Fibroblast of lung (primary cell): ENCODE data around the gene DMXL2. TPM values are rescaled to one million over a fixed set of nuclear protein-coding genes. Genes with fewer than 3 reads are reported as not detected.
"Not testable (repeated sequence)": the region's sequence is repeated elsewhere in the genome, so short reads cannot be mapped to it uniquely, and the experiment has no call there.

Experiments
- DNase-seq, 2 donors: peaks; one replicate each; pipeline versions ENCODE4 v3.0.0 to v3.0.0-alpha.2; 2010; ENCODE audit warnings: low read depth in 2 of 2
- H2AFZ ChIP-seq: 2 replicates; pipeline ENCODE4 v1.5.1; 2012; ENCODE audit warnings: low read length, control low read depth, inconsistent platforms
- H3K27ac ChIP-seq: 2 replicates; pipeline ENCODE4 v1.5.1; 2011; ENCODE audit warnings: low read length, control low read depth; ENCODE audit not compliant: insufficient read depth
- H3K27me3 ChIP-seq: 2 replicates; pipeline ENCODE4 v1.5.1; 2011; ENCODE audit warnings: mild to moderate bottlenecking, low read length; ENCODE audit not compliant: control insufficient read depth, insufficient read depth
- H3K36me3 ChIP-seq: 2 replicates; pipeline ENCODE4 v1.5.1; 2011; ENCODE audit warnings: low read length; ENCODE audit not compliant: control insufficient read depth, insufficient read depth
- H3K4me1 ChIP-seq: 2 replicates; pipeline ENCODE4 v1.5.1; 2011; ENCODE audit warnings: low read length; ENCODE audit not compliant: control insufficient read depth, insufficient read depth; ENCODE audit errors: extremely low read depth
- H3K4me2 ChIP-seq: 2 replicates; pipeline ENCODE4 v1.5.1; 2011; ENCODE audit warnings: low read length, control low read depth; ENCODE audit not compliant: insufficient read depth; ENCODE audit errors: extremely low read depth
- H3K4me3 ChIP-seq, 4 experiments: fragments of 200-600 bp in 1 of 4; sonication (generic) in 1 of 4; replicated peaks in 1 of 4; 2 replicates each; pipeline ENCODE4 v1.5.1; 2011 to 2016; ENCODE audit warnings: low read length in 4 of 4, low read depth in 3 of 4, mild to moderate bottlenecking in 3 of 4, control low read depth in 2 of 4, inconsistent platforms in 1 of 4, mixed read lengths in 1 of 4; ENCODE audit not compliant: insufficient read depth in 1 of 4; ENCODE audit errors: control extremely low read depth in 1 of 4
- H3K79me2 ChIP-seq: 2 replicates; pipeline ENCODE4 v1.5.1; 2012; ENCODE audit warnings: mild to moderate bottlenecking, low read length, inconsistent platforms; ENCODE audit not compliant: control insufficient read depth, insufficient read depth
- H3K9ac ChIP-seq: 2 replicates; pipeline ENCODE4 v1.5.1; 2011; ENCODE audit warnings: mild to moderate bottlenecking, low read length, control low read depth; ENCODE audit not compliant: insufficient read depth
- H3K9me3 ChIP-seq: 2 replicates; pipeline ENCODE4 v1.5.1; 2012; ENCODE audit warnings: low read depth, low read length; ENCODE audit not compliant: control insufficient read depth, insufficient read depth
- H4K20me1 ChIP-seq: 2 replicates; pipeline ENCODE4 v1.5.1; 2011; ENCODE audit warnings: low read length; ENCODE audit not compliant: control insufficient read depth, insufficient read depth; ENCODE audit errors: extremely low read depth
- EZH2 ChIP-seq: IDR thresholded peaks from 2 replicates; pipeline ENCODE4 v1.5.1; 2012; ENCODE audit warnings: low read length, control low read depth, mild to moderate bottlenecking; ENCODE audit errors: missing control alignments
- polyA plus RNA-seq, 2 donors: library from polyadenylated mRNA; depleted of rRNA in 1 of 2; stranded (reverse) in 1 of 2; unstranded in 1 of 2; fragments of >200 nt; gene quantifications; 2 replicates each; pipeline ENCODE4 v1.2.1, GENCODE V29; 2011 to 2012; ENCODE audit warnings: missing spikeins in 1 of 2
- total RNA-seq: library from RNA; depleted of rRNA; stranded (reverse); fragments of >200 nt; gene quantifications from 2 replicates; pipeline ENCODE4 v1.2.1, GENCODE V29; 2014
- TF ChIP-seq, protein P1 (sequence below), 2 donors: IDR thresholded peaks in 1 of 2; conservative IDR thresholded peaks in 1 of 2; 1 replicate in 1 of 2; 2 replicates in 1 of 2; pipeline ENCODE4 v1.5.1; 2011 to 2012; ENCODE audit warnings: low read length in 2 of 2, control low read depth in 1 of 2, inconsistent platforms in 1 of 2, low read depth in 1 of 2, mild to moderate bottlenecking in 1 of 2

DMXL2 gene
- total and polyA plus RNA-seq, 2 donors (not counting 1 experiment from before 2014, with no cell fraction given), result 9.4 to 31.2 TPM

DNA sequence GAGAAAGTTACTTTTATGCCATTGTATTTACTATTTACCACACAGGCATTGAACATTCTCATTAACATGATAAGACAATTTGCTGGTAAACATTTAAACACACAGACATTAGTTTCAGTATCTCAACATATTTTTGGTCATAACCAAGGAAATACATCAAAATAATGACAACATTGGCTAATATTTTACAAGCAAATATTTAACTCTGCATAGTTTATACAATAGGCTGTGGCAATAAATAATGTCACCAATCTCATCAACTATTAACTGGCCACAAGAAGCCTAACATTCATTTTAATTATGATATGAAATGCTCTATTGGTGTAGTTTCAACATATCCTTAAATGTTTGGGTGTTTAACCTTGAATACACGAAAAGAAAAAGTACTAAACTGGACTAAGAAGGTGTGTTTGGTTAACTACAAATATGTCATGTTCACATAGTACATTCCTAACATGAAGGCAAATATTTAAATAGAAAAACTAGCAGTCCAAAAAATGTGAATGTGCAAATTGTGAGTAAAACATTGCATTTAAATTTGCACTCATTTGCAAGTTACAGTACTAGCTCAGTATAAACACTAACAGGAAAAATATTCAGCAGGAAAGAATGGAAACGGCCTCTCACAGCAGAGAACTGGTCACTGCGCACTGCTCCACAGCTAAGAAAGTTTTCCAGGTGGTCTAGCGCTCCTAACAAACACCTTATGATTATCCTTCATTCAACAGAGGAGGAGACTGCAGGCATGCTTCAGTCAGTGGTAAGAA lies 174.5 kb downstream of the DMXL2 start:
- Histone ChIP-seq H3K9me3 (no peaks in the 10 kb centered on the region), H3K79me2 (no peaks in the 10 kb centered on the region)

DNA sequence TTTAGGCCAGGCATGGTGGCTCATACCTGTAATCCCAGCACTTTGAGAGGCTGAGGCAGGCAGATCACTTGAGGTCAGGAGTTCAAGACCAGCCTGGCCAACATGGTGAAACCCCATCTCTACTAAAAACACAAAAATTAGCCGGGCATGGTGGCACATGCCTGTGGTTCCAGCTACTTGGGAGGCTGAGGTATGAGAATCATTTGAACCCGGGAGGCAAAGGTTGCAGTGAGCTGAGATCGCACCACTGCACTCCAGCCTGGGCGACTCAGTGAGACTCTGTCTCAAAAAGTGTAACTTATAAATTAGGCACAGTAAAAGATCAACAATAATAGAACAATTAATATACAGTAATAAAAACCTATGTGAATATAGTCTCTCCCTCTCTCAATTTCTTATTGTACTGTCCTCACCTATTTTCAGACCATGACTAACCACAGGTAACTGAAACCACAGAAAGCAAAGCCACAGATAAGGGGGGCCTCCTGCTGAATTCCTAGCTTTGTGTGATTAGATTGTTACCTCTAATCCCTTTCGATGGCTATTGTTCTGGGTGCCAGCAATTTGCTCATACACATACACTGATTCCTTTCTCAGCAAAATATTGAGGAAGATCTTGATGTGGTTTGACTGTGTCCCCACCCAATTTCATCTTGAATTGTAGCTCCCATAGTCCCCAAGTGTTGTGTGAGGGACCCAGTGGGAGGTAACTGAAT lies 176.4 kb downstream of the DMXL2 start:
- not testable (repeated sequence) for DNase-seq, H3K4me3 ChIP-seq, H3K27ac ChIP-seq, H3K27me3 ChIP-seq, H3K36me3 ChIP-seq, H2AFZ ChIP-seq, H3K79me2 ChIP-seq, H3K4me2 ChIP-seq, H3K9me3 ChIP-seq, H4K20me1 ChIP-seq, H3K9ac ChIP-seq, H3K4me1 ChIP-seq

More for the DNA sequence above, 174.5 kb downstream of the DMXL2 start:
- Histone ChIP-seq H3K9ac (no peak overlapping the region), H3K4me3 (no peak overlapping the region), H4K20me1 (no peaks in the 10 kb centered on the region), H3K27ac (no peak overlapping the region), H2AFZ (no peak overlapping the region), H3K27me3 (no peaks in the 10 kb centered on the region), H3K36me3 (no peaks in the 10 kb centered on the region), H3K4me1 (no peaks in the 10 kb centered on the region), H3K4me2 (no peak overlapping the region)
- DNase-seq, result no peak
- no peak for TF ChIP-seq EZH2
- TF ChIP-seq, protein P1, sequence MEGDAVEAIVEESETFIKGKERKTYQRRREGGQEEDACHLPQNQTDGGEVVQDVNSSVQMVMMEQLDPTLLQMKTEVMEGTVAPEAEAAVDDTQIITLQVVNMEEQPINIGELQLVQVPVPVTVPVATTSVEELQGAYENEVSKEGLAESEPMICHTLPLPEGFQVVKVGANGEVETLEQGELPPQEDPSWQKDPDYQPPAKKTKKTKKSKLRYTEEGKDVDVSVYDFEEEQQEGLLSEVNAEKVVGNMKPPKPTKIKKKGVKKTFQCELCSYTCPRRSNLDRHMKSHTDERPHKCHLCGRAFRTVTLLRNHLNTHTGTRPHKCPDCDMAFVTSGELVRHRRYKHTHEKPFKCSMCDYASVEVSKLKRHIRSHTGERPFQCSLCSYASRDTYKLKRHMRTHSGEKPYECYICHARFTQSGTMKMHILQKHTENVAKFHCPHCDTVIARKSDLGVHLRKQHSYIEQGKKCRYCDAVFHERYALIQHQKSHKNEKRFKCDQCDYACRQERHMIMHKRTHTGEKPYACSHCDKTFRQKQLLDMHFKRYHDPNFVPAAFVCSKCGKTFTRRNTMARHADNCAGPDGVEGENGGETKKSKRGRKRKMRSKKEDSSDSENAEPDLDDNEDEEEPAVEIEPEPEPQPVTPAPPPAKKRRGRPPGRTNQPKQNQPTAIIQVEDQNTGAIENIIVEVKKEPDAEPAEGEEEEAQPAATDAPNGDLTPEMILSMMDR (conservative IDR thresholded peaks at IDR 0.05 in 1 of 2, IDR thresholded peaks at IDR 0.05 in 1 of 2; ENCODE audit: low read depth in 1 of 2, low read length in 2 of 2), result no peak

- Histone ChIP-seq H3K79me2 (no peaks in the 10 kb centered on the region), H2AFZ (no peak overlapping the region), H3K27ac (no peak overlapping the region), H3K36me3 (no peaks in the 10 kb centered on the region), H3K9me3 (no peaks in the 10 kb centered on the region), H3K4me1 (no peaks in the 10 kb centered on the region), H3K27me3 (no peaks in the 10 kb centered on the region), H3K4me3 (no peak overlapping the region), H4K20me1 (no peaks in the 10 kb centered on the region), H3K9ac (no peak overlapping the region), H3K4me2 (no peak overlapping the region)
- TF ChIP-seq, protein P1 (conservative IDR thresholded peaks at IDR 0.05 in 1 of 2, IDR thresholded peaks at IDR 0.05 in 1 of 2; ENCODE audit: low read depth in 1 of 2, low read length in 2 of 2), result no peak
- TF ChIP-seq EZH2, result no peak
- DNase-seq, result no peak
Observed at GRCh38 chr15:51444807-51445206, 177.8 kb downstream of the DMXL2 start.
